ENCODE results near the gene SLC35F6. TPM values are rescaled to one million over a fixed set of nuclear protein-coding genes. Genes with fewer than 3 reads are reported as not detected.

SLC35F6 gene
- polyA plus RNA-seq, 1 donor from 2014 or later, result 10.8 TPM

GRCh38 chr2:26770986-26771586 is 7.0 kb downstream of the SLC35F6 start:
- no peak overlapping the region for H2AFZ ChIP-seq (ENCODE audit: low read depth, low read length)
- no peaks in the 10 kb centered on the region for H3K36me3 ChIP-seq (ENCODE audit: insufficient read depth, low read length)
- H3K9me3 ChIP-seq (ENCODE audit: low read length), result no peaks in the 10 kb centered on the region
- no peaks in the 10 kb centered on the region for H3K9me2 ChIP-seq (ENCODE audit: insufficient read depth, low read length)
- no peaks in the 10 kb centered on the region for H3K27me3 ChIP-seq (ENCODE audit: insufficient read depth, low read depth, low read length)
- H3F3A ChIP-seq (ENCODE audit: insufficient read depth, low read length, poor library complexity, severe bottlenecking), result no peaks in the 10 kb centered on the region
- no peak overlapping the region for H3K4me3 ChIP-seq (ENCODE audit: low read length)
- H3K9ac ChIP-seq (ENCODE audit: low read length), result no peak overlapping the region
- no peaks in the 10 kb centered on the region for H3K79me2 ChIP-seq (replicated peaks; ENCODE audit: insufficient read depth, low read length)
- no peak for TF ChIP-seq SMC3 (conservative IDR thresholded peaks at IDR 0.05; ENCODE audit: poor library complexity)
- no peak for TF ChIP-seq EZH2 (IDR thresholded peaks at IDR 0.05; ENCODE audit: borderline replicate concordance, insufficient read depth, low read length, poor library complexity, severe bottlenecking)
- TF ChIP-seq CTCF (IDR thresholded peaks at IDR 0.05; ENCODE audit: poor library complexity, severe bottlenecking), result no peak
- TF ChIP-seq REST (IDR thresholded peaks at IDR 0.05; ENCODE audit: borderline replicate concordance), result no peak
- TF ChIP-seq POLR2AphosphoS5 (IDR thresholded peaks at IDR 0.05), result no peak
- no peak for TF ChIP-seq RAD21 (conservative IDR thresholded peaks at IDR 0.05)
- no peak for TF ChIP-seq TAF1 (IDR thresholded peaks at IDR 0.05; ENCODE audit: low read depth)
- TF ChIP-seq EP300 (conservative IDR thresholded peaks at IDR 0.05; ENCODE audit: poor library complexity, severe bottlenecking), result no peak
- no peak for TF ChIP-seq MXI1 (conservative IDR thresholded peaks at IDR 0.05; ENCODE audit: poor library complexity, severe bottlenecking)
- H3K4me2 ChIP-seq (ENCODE audit: low read length), result no peak overlapping the region
- no peak overlapping the region for H3K27ac ChIP-seq (ENCODE audit: low read length)
- no peaks in the 10 kb centered on the region for H4K20me1 ChIP-seq (ENCODE audit: insufficient read depth)

GRCh38 chr2:26772064-26773001 is 8.2 kb downstream of the SLC35F6 start:
- no peaks in the 10 kb centered on the region for H4K20me1 ChIP-seq (ENCODE audit: insufficient read depth)
- TF ChIP-seq REST (IDR thresholded peaks at IDR 0.05; ENCODE audit: borderline replicate concordance) (no peak), SMC3 (conservative IDR thresholded peaks at IDR 0.05; ENCODE audit: poor library complexity) (no peak), TAF1 (IDR thresholded peaks at IDR 0.05; ENCODE audit: low read depth) (no peak), CTCF (IDR thresholded peaks at IDR 0.05; ENCODE audit: poor library complexity, severe bottlenecking) (no peak), POLR2AphosphoS5 (IDR thresholded peaks at IDR 0.05) (no peak), MXI1 (conservative IDR thresholded peaks at IDR 0.05; ENCODE audit: poor library complexity, severe bottlenecking) (no peak), EP300 (conservative IDR thresholded peaks at IDR 0.05; ENCODE audit: poor library complexity, severe bottlenecking) (no peak), RAD21 (conservative IDR thresholded peaks at IDR 0.05) (no peak), EZH2 (IDR thresholded peaks at IDR 0.05; ENCODE audit: borderline replicate concordance, insufficient read depth, low read length, poor library complexity, severe bottlenecking) (no peak)
- H3K27me3 ChIP-seq (ENCODE audit: insufficient read depth, low read depth, low read length), result no peaks in the 10 kb centered on the region
- no peak overlapping the region for H3K4me3 ChIP-seq (ENCODE audit: low read length)
- no peak overlapping the region for H3K27ac ChIP-seq (ENCODE audit: low read length)
- no peak overlapping the region for H3K4me2 ChIP-seq (ENCODE audit: low read length)
- no peaks in the 10 kb centered on the region for H3K9me2 ChIP-seq (ENCODE audit: insufficient read depth, low read length)
- H3K9me3 ChIP-seq (ENCODE audit: low read length), result no peaks in the 10 kb centered on the region
- no peak overlapping the region for H3K9ac ChIP-seq (ENCODE audit: low read length)
- H3F3A ChIP-seq (ENCODE audit: insufficient read depth, low read length, poor library complexity, severe bottlenecking), result no peaks in the 10 kb centered on the region
- H3K36me3 ChIP-seq (ENCODE audit: insufficient read depth, low read length), result no peaks in the 10 kb centered on the region
- H3K79me2 ChIP-seq (replicated peaks; ENCODE audit: insufficient read depth, low read length), result no peaks in the 10 kb centered on the region
- H2AFZ ChIP-seq (ENCODE audit: low read depth, low read length), result no peak overlapping the region
